WTC11 (cell line): Measurements from ENCODE around the gene DUOX2. TPM values are rescaled to one million over a fixed set of nuclear protein-coding genes. Genes with fewer than 3 reads are reported as not detected.
A peak's percentile ranks its signal among the peaks of the same experiment; 100 is the strongest.

Experiments
- ATAC-seq: fragments of 200-7000 bp; cut with Tn5 transposase; 2 replicates; pipeline ENCODE4 v1.10.0; 2021; ENCODE audit warnings: mild to moderate bottlenecking, moderate library complexity
- CTCF ChIA-PET: fragments of 300-600 bp; sonication (Branson Sonifier 250); formaldehyde crosslinking; loops from one replicate; lab custom pipeline; 2021; ENCODE audit warnings: antibody characterized with exemption; lab: Charles Lee
- POLR2A ChIA-PET: fragments of 350-600 bp; sonication (Branson Sonifier 250); formaldehyde crosslinking; loops from one replicate; lab custom pipeline; 2021; ENCODE audit warnings: antibody characterized with exemption; lab: Charles Lee
- DNase-seq: peaks from one replicate; pipeline ENCODE4 v3.0.0; 2021; ENCODE audit warnings: low spot score
- H3K27ac Mint-ChIP-seq: 2 replicates; pipeline ENCODE4 v1.8.0; 2021; ENCODE audit warnings: mixed read lengths
- H3K27me3 Mint-ChIP-seq: 2 replicates; pipeline ENCODE4 v1.8.0; 2021; ENCODE audit warnings: low read depth, mild to moderate bottlenecking, moderate library complexity, mixed read lengths
- H3K36me3 Mint-ChIP-seq: 2 replicates; pipeline ENCODE4 v1.8.0; 2021; ENCODE audit warnings: mixed read lengths
- H3K4me1 Mint-ChIP-seq: 2 replicates; pipeline ENCODE4 v1.8.0; 2022; ENCODE audit warnings: mixed read lengths
- H3K4me3 Mint-ChIP-seq: 2 replicates; pipeline ENCODE4 v1.8.0; 2021; ENCODE audit warnings: mild to moderate bottlenecking, moderate library complexity, mixed read lengths
- H3K9me3 Mint-ChIP-seq: 2 replicates; pipeline ENCODE4 v1.8.0; 2021; ENCODE audit warnings: mixed read lengths
- ATF6 ChIP-seq: sonication (generic); formaldehyde crosslinking; IDR thresholded peaks from 2 replicates; pipeline ENCODE4 v1.8.1; 2023; ENCODE audit warnings: mild to moderate bottlenecking, missing genetic modification reagents
- ELF4 ChIP-seq: sonication (generic); formaldehyde crosslinking; IDR thresholded peaks from 2 replicates; pipeline ENCODE4 v1.8.1; 2022; ENCODE audit warnings: low read depth, mild to moderate bottlenecking, moderate library complexity, missing genetic modification reagents
- GABPB1 ChIP-seq: sonication (generic); formaldehyde crosslinking; IDR thresholded peaks from 2 replicates; pipeline ENCODE4 v1.8.1; 2023; ENCODE audit warnings: mild to moderate bottlenecking, missing genetic modification reagents
- JAZF1 ChIP-seq: fragments of 250-450 bp; sonication (Bioruptor Pico); IDR thresholded peaks from 2 replicates; pipeline ENCODE4 v1.9.0; 2021; ENCODE audit warnings: moderate library complexity, mild to moderate bottlenecking, inconsistent platforms
- MXD4 ChIP-seq: fragments of 250-450 bp; sonication (Bioruptor Pico); IDR thresholded peaks from 2 replicates; pipeline ENCODE4 v1.8.0; 2021; ENCODE audit warnings: mild to moderate bottlenecking, moderate library complexity, borderline replicate concordance
- NFATC4 ChIP-seq: fragments of 250-450 bp; sonication (Bioruptor Pico); IDR thresholded peaks from 2 replicates; pipeline ENCODE4 v1.9.0; 2021; ENCODE audit warnings: mild to moderate bottlenecking
- OVOL2 ChIP-seq: fragments of 250-450 bp; sonication (Bioruptor Pico); IDR thresholded peaks from 2 replicates; pipeline ENCODE4 v1.9.0; 2021; ENCODE audit warnings: mild to moderate bottlenecking, borderline replicate concordance
- SOX15 ChIP-seq: fragments of 250-450 bp; sonication (Bioruptor Pico); IDR thresholded peaks from 2 replicates; pipeline ENCODE4 v1.9.0; 2021; ENCODE audit warnings: mild to moderate bottlenecking
- TEAD1 ChIP-seq: sonication (generic); formaldehyde crosslinking; IDR thresholded peaks from 2 replicates; pipeline ENCODE4 v1.8.0; 2022; ENCODE audit warnings: mild to moderate bottlenecking, missing genetic modification reagents
- TEAD4 ChIP-seq: sonication (generic); formaldehyde crosslinking; IDR thresholded peaks from 2 replicates; pipeline ENCODE4 v1.8.0; 2022; ENCODE audit warnings: mild to moderate bottlenecking, missing genetic modification reagents
- TP53 ChIP-seq: sonication (generic); formaldehyde crosslinking; IDR thresholded peaks from 2 replicates; pipeline ENCODE4 v1.8.1; 2023; ENCODE audit warnings: mild to moderate bottlenecking, missing genetic modification reagents
- ZNF121 ChIP-seq: sonication (generic); formaldehyde crosslinking; IDR thresholded peaks from 2 replicates; pipeline ENCODE4 v1.8.0; 2023; ENCODE audit warnings: missing genetic modification reagents
- ZNF263 ChIP-seq: sonication (generic); formaldehyde crosslinking; IDR thresholded peaks from 2 replicates; pipeline ENCODE4 v1.8.1; 2022; ENCODE audit warnings: low read depth, mild to moderate bottlenecking, moderate library complexity, missing genetic modification reagents
- ZNF317 ChIP-seq: sonication (generic); formaldehyde crosslinking; IDR thresholded peaks from 2 replicates; pipeline ENCODE4 v1.8.1; 2023; ENCODE audit warnings: low read depth, mild to moderate bottlenecking, moderate library complexity, missing genetic modification reagents, borderline replicate concordance
- ZNF416 ChIP-seq: fragments of 250-450 bp; sonication (Bioruptor Pico); IDR thresholded peaks from 2 replicates; pipeline ENCODE4 v1.9.0; 2021; ENCODE audit warnings: mild to moderate bottlenecking, inconsistent platforms
- ZNF423 ChIP-seq: fragments of 250-450 bp; sonication (Bioruptor Pico); IDR thresholded peaks from 2 replicates; pipeline ENCODE4 v2.1.2; 2022; ENCODE audit warnings: mild to moderate bottlenecking, moderate library complexity
- total RNA-seq: library from RNA; stranded (reverse); gene quantifications from 3 replicates; pipeline ENCODE4 v1.2.3, GENCODE V29; 2021
- TF ChIP-seq, protein P1 (sequence below): sonication (generic); formaldehyde crosslinking; IDR thresholded peaks from 2 replicates; pipeline ENCODE4 v1.8.0; 2022; ENCODE audit warnings: mild to moderate bottlenecking, missing genetic modification reagents
- TF ChIP-seq, protein P2 (sequence below): sonication (generic); formaldehyde crosslinking; conservative IDR thresholded peaks from 2 replicates; pipeline ENCODE4 v1.8.1; 2022; ENCODE audit warnings: mild to moderate bottlenecking, missing genetic modification reagents
- TF ChIP-seq, protein P3 (sequence below): fragments of 250-450 bp; sonication (Bioruptor Pico); IDR thresholded peaks from 2 replicates; pipeline ENCODE4 v1.9.0; 2021; ENCODE audit warnings: moderate library complexity, mild to moderate bottlenecking, inconsistent platforms, borderline replicate concordance
- TF ChIP-seq, protein P4 (sequence below): fragments of 250-450 bp; sonication (Bioruptor Pico); IDR thresholded peaks from 2 replicates; pipeline ENCODE4 v1.9.0; 2021; ENCODE audit warnings: mild to moderate bottlenecking

DUOX2 gene
- total RNA-seq, 1 experiment from 2014 or later: 0.13 TPM

DNA sequence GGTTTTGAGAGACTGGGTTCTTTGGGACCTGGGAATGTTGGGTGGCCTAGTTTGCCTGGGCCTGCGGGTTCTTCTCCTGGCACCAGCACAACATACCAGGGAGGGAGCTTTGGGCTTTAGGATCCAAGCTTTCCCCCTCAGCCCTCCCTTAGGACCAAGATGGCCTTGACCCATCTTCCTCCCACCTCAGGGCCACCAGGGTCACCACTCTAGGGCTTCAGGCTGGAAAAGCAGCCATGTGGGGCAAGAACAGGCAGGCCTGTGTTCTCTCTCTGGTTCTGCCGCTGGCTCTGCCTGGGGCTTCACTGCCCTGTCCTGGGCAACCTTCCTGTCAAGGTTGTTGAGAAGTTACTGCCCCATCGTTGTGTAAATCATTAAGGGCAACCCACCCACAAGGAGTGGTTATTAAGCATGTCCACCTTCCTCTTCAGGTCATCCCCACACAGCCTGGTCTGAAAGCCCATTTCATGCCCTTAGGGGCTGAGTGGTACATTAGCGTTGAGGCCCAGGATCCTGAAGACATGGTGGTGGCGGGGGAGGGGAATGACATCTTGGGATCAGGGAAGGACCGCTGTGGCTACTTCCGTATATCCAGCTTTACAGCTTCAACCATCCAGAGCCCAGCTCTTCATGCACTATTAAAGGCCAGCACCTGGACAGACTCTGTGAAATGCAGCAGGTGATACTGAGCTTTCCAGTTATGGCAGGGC is 16.5 kb upstream of the DUOX2 start:
- ATAC-seq (no peak), DNase-seq (no peak)
- no peak overlapping the region for H3K27ac Mint-ChIP-seq
- H3K9me3 Mint-ChIP-seq: no peaks in the 10 kb centered on the region
- POLR2A ChIA-PET: interaction anchor here (1.5 kb wide), 1 partner anchor 80 kb away, joined by 4 read pairs; no protein-coding TSS in a partner anchor
- peaks cover 99% of the 10 kb centered on the region for H3K27me3 Mint-ChIP-seq
- TF ChIP-seq ZNF423 (CRISPR knock-in tag) (no peak), OVOL2 (CRISPR knock-in tag) (no peak), ZNF416 (no peak), NFATC4 (CRISPR knock-in tag) (no peak), ELF4 (CRISPR knock-in tag) (no peak), GABPB1 (CRISPR knock-in tag) (no peak), JAZF1 (CRISPR knock-in tag) (no peak), TEAD4 (CRISPR knock-in tag) (no peak), TEAD1 (CRISPR knock-in tag) (no peak), SOX15 (CRISPR knock-in tag) (no peak), ATF6 (CRISPR knock-in tag) (no peak)
- TF ChIP-seq, protein P1, sequence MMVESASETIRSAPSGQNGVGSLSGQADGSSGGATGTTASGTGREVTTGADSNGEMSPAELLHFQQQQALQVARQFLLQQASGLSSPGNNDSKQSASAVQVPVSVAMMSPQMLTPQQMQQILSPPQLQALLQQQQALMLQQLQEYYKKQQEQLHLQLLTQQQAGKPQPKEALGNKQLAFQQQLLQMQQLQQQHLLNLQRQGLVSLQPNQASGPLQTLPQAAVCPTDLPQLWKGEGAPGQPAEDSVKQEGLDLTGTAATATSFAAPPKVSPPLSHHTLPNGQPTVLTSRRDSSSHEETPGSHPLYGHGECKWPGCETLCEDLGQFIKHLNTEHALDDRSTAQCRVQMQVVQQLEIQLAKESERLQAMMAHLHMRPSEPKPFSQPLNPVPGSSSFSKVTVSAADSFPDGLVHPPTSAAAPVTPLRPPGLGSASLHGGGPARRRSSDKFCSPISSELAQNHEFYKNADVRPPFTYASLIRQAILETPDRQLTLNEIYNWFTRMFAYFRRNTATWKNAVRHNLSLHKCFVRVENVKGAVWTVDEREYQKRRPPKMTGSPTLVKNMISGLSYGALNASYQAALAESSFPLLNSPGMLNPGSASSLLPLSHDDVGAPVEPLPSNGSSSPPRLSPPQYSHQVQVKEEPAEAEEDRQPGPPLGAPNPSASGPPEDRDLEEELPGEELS: no peak
- TF ChIP-seq, protein P2, sequence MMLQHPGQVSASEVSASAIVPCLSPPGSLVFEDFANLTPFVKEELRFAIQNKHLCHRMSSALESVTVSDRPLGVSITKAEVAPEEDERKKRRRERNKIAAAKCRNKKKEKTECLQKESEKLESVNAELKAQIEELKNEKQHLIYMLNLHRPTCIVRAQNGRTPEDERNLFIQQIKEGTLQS (CRISPR knock-in tag): no peak
- CTCF ChIA-PET: interaction anchor here (0.6 to 11.0 kb wide), 5 partner anchors 15 to 823 kb away, joined by 3 to 231 read pairs (median 3); partner anchors contain the start of genes DUOX2 and DUOXA2
- no peaks in the 10 kb centered on the region for H3K36me3 Mint-ChIP-seq
- peaks cover 9% of the 10 kb centered on the region for H3K4me1 Mint-ChIP-seq
- peak overlapping the region; percentile 71 for H3K4me3 Mint-ChIP-seq

- Mint-ChIP-seq H3K4me1 (peaks cover 7% of the 10 kb centered on the region), H3K27ac (no peak within 1 kb of the TSS), H3K4me3 (peak within 1 kb of the TSS; percentile 71), H3K36me3 (no peaks in the 10 kb centered on the region), H3K9me3 (no peaks in the 10 kb centered on the region), H3K27me3 (peaks cover 100% of the 10 kb centered on the region)
- ChIA-PET POLR2A (interaction anchor here (1.5 kb wide), 1 partner anchor 81 kb away, joined by 4 read pairs; no protein-coding TSS in a partner anchor), CTCF (interaction anchor here (0.5 to 11.0 kb wide), 7 partner anchors 15 to 824 kb away, joined by 3 to 231 read pairs (median 3); partner anchors contain the start of genes DUOX2 and DUOXA2)
- peak; percentile 76 for ATAC-seq
- no peak for TF ChIP-seq ZNF317 (CRISPR knock-in tag)
- TF ChIP-seq, protein P2 (CRISPR knock-in tag): no peak
- TF ChIP-seq ZNF121 (CRISPR knock-in tag): no peak
- TF ChIP-seq TP53 (CRISPR knock-in tag): 0 out of 2 replicates have a peak, but pooled peaks have one; percentile 16
- TF ChIP-seq, protein P3, sequence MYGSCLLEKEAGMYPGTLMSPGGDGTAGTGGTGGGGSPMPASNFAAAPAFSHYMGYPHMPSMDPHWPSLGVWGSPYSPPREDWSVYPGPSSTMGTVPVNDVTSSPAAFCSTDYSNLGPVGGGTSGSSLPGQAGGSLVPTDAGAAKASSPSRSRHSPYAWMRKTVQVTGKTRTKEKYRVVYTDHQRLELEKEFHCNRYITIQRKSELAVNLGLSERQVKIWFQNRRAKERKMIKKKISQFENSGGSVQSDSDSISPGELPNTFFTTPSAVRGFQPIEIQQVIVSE (CRISPR knock-in tag): no peak
- no peak for TF ChIP-seq MXD4 (CRISPR knock-in tag)
- TF ChIP-seq, protein P4, sequence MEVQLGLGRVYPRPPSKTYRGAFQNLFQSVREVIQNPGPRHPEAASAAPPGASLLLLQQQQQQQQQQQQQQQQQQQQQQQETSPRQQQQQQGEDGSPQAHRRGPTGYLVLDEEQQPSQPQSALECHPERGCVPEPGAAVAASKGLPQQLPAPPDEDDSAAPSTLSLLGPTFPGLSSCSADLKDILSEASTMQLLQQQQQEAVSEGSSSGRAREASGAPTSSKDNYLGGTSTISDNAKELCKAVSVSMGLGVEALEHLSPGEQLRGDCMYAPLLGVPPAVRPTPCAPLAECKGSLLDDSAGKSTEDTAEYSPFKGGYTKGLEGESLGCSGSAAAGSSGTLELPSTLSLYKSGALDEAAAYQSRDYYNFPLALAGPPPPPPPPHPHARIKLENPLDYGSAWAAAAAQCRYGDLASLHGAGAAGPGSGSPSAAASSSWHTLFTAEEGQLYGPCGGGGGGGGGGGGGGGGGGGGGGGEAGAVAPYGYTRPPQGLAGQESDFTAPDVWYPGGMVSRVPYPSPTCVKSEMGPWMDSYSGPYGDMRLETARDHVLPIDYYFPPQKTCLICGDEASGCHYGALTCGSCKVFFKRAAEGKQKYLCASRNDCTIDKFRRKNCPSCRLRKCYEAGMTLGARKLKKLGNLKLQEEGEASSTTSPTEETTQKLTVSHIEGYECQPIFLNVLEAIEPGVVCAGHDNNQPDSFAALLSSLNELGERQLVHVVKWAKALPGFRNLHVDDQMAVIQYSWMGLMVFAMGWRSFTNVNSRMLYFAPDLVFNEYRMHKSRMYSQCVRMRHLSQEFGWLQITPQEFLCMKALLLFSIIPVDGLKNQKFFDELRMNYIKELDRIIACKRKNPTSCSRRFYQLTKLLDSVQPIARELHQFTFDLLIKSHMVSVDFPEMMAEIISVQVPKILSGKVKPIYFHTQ (CRISPR knock-in tag): no peak
- no peak for TF ChIP-seq ZNF263 (CRISPR knock-in tag)
- DNase-seq: peak; percentile 69
Observed at GRCh38 chr15:45129651-45130129, 15.7 kb upstream of the DUOX2 start, which contains the start of the genes DUOX1 and DUOXA1. TSS of gene DUOX1 (plus strand) at chr15:45129994. CDS start at chr15:45131967, 1,973 bp downstream. TSS of gene DUOXA1 (minus strand) at chr15:45129879. CDS start at chr15:45123014, 6,865 bp downstream.
